Neural progenitor cell (in vitro differentiated cells): ENCODE measurements around the gene FBXO15.

Experiments
- EZH2 ChIP-seq: fragments of 200-600 bp; sonication (generic); IDR thresholded peaks from 2 replicates; pipeline ENCODE4 v1.6.1; 2017; ENCODE audit warnings: antibody characterized with exemption, mild to moderate bottlenecking, moderate library complexity
- EZH2phosphoT487 ChIP-seq: fragments of 200-600 bp; sonication (generic); IDR thresholded peaks from 2 replicates; pipeline ENCODE4 v1.6.1; 2017; ENCODE audit warnings: antibody characterized with exemption
- TF ChIP-seq, protein P1 (sequence below): fragments of 200-600 bp; sonication (generic); IDR thresholded peaks from 2 replicates; pipeline ENCODE4 v1.5.1; 2017; ENCODE audit warnings: antibody characterized with exemption, mild to moderate bottlenecking

DNA sequence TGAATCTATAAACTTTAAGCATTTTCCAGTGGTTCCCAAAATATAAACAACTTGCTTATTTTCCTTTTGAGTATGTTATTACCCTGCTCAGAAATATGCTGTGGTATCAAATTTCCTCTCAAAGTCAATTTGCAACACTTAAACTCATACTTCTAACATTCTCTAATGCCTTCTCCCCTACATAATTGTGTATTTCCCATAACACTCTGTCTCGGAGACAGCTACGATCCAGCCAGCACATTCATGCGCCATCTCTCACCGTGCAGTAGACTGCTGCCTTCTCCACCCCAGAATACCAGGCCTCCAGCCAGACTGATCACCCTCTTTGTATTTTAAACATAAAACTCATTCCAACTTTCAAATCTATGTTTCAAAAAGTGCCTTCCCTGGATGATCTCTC lies 42.5 kb upstream of the FBXO15 start:
- TF ChIP-seq, protein P1, sequence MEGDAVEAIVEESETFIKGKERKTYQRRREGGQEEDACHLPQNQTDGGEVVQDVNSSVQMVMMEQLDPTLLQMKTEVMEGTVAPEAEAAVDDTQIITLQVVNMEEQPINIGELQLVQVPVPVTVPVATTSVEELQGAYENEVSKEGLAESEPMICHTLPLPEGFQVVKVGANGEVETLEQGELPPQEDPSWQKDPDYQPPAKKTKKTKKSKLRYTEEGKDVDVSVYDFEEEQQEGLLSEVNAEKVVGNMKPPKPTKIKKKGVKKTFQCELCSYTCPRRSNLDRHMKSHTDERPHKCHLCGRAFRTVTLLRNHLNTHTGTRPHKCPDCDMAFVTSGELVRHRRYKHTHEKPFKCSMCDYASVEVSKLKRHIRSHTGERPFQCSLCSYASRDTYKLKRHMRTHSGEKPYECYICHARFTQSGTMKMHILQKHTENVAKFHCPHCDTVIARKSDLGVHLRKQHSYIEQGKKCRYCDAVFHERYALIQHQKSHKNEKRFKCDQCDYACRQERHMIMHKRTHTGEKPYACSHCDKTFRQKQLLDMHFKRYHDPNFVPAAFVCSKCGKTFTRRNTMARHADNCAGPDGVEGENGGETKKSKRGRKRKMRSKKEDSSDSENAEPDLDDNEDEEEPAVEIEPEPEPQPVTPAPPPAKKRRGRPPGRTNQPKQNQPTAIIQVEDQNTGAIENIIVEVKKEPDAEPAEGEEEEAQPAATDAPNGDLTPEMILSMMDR: no peak
- TF ChIP-seq EZH2 (no peak), EZH2phosphoT487 (no peak)
